Measurements from ENCODE around the gene MLLT10. TPM values are rescaled to one million over a fixed set of nuclear protein-coding genes. Genes with fewer than 3 reads are reported as not detected.

The MLLT10 gene
- total RNA-seq, 1 experiment from 2014 or later: 60.1 TPM

- POLR2A ChIA-PET: no interaction called here
- Mint-ChIP-seq H3K4me1 (peaks cover 4% of the 10 kb centered on the region; the same call in 1 of the 2 replicates), H3K4me3 (no peak overlapping the region), H3K27ac (no peak overlapping the region), H3K36me3 (peaks cover 11% of the 10 kb centered on the region), H3K9me3 (no peaks in the 10 kb centered on the region), H3K27me3 (ENCODE audit: low read depth) (no peaks in the 10 kb centered on the region)
- CTCF ChIA-PET: interaction anchor here (0.6 kb wide), 1 partner anchor 96 kb away, joined by 3 read pairs; no protein-coding TSS in a partner anchor
- TF ChIP-seq GABPB1 (CRISPR knock-in tag; IDR thresholded peaks at IDR 0.05): no peak
- no peak for TF ChIP-seq GTF2I (CRISPR knock-in tag; conservative IDR thresholded peaks at IDR 0.05)
- no peak for TF ChIP-seq NR1H2 (CRISPR knock-in tag; IDR thresholded peaks at IDR 0.05)
- no peak for TF ChIP-seq ZBTB21 (CRISPR knock-in tag; IDR thresholded peaks at IDR 0.05; ENCODE audit: borderline replicate concordance)
- TF ChIP-seq CREM (CRISPR knock-in tag; IDR thresholded peaks at IDR 0.05): no peak
- no peak for TF ChIP-seq ZNF219 (CRISPR knock-in tag; IDR thresholded peaks at IDR 0.05; ENCODE audit: borderline replicate concordance)
- TF ChIP-seq PREB (CRISPR knock-in tag; IDR thresholded peaks at IDR 0.05; ENCODE audit: borderline replicate concordance): no peak
- TF ChIP-seq ZMAT4 (CRISPR knock-in tag; IDR thresholded peaks at IDR 0.05): no peak
- no peak for TF ChIP-seq ZNF671 (CRISPR knock-in tag; IDR thresholded peaks at IDR 0.05)
- no peak for TF ChIP-seq RORB (CRISPR knock-in tag; IDR thresholded peaks at IDR 0.05)
- TF ChIP-seq SMAD4 (CRISPR knock-in tag; IDR thresholded peaks at IDR 0.05): no peak
- TF ChIP-seq ZNF281 (CRISPR knock-in tag; IDR thresholded peaks at IDR 0.05): no peak
- TF ChIP-seq FOXJ3 (CRISPR knock-in tag; IDR thresholded peaks at IDR 0.05; ENCODE audit: borderline replicate concordance): no peak
- TF ChIP-seq ZNF232 (CRISPR knock-in tag; IDR thresholded peaks at IDR 0.05): no peak
- no peak for TF ChIP-seq CREB1 (CRISPR knock-in tag; IDR thresholded peaks at IDR 0.05)
- no peak for TF ChIP-seq NR3C1 (CRISPR knock-in tag; conservative IDR thresholded peaks at IDR 0.05; ENCODE audit: low read depth)
- TF ChIP-seq ZNF512 (CRISPR knock-in tag; IDR thresholded peaks at IDR 0.05; ENCODE audit: borderline replicate concordance): no peak
- no peak for ATAC-seq
- no peak for DNase-seq (ENCODE audit: low spot score)
Measured at GRCh38 chr10:21677551-21677950, 143.5 kb downstream of the MLLT10 start.

GRCh38 chr10:21681156-21681555 is 147.1 kb downstream of the MLLT10 start:
- peaks cover 7% of the 10 kb centered on the region; the same call in 1 of the 2 replicates for H3K36me3 Mint-ChIP-seq
- DNase-seq (ENCODE audit: low spot score): no peak
- H3K27me3 Mint-ChIP-seq (ENCODE audit: low read depth): no peaks in the 10 kb centered on the region
- POLR2A ChIA-PET: no interaction called here
- no peak for ATAC-seq
- no peaks in the 10 kb centered on the region for H3K9me3 Mint-ChIP-seq
- CTCF ChIA-PET: interaction anchor here (1.0 to 1.2 kb wide), 2 partner anchors 51 to 185 kb away, joined by 4 to 5 read pairs; no protein-coding TSS in a partner anchor
- peaks cover 6% of the 10 kb centered on the region for H3K4me1 Mint-ChIP-seq
- H3K4me3 Mint-ChIP-seq: no peak overlapping the region
- H3K27ac Mint-ChIP-seq: peak overlapping the region; percentile 20
- no peak for TF ChIP-seq JAZF1 (CRISPR knock-in tag; IDR thresholded peaks at IDR 0.05)
- no peak for TF ChIP-seq GRHL2 (CRISPR knock-in tag; IDR thresholded peaks at IDR 0.05; ENCODE audit: insufficient replicate concordance, severe bottlenecking)
- TF ChIP-seq CBFB (CRISPR knock-in tag; IDR thresholded peaks at IDR 0.05; ENCODE audit: low read depth): no peak
- TF ChIP-seq GABPB1 (CRISPR knock-in tag; IDR thresholded peaks at IDR 0.05): no peak
- TF ChIP-seq ATF6 (CRISPR knock-in tag; IDR thresholded peaks at IDR 0.05): no peak
- no peak for TF ChIP-seq ZNF317 (CRISPR knock-in tag; IDR thresholded peaks at IDR 0.05; ENCODE audit: borderline replicate concordance, low read depth)
- no peak for TF ChIP-seq USF2 (CRISPR knock-in tag; IDR thresholded peaks at IDR 0.05)
- TF ChIP-seq ZNF281 (CRISPR knock-in tag; IDR thresholded peaks at IDR 0.05): no peak
- TF ChIP-seq NR2C2 (CRISPR knock-in tag; IDR thresholded peaks at IDR 0.05): no peak

All from WTC11 (cell line).